ENCODE data around the gene DUSP9. TPM values are rescaled to one million over a fixed set of nuclear protein-coding genes. Genes with fewer than 3 reads are reported as not detected.

DUSP9 gene
- total RNA-seq, 1 donor from 2014 or later: not detected

DNA sequence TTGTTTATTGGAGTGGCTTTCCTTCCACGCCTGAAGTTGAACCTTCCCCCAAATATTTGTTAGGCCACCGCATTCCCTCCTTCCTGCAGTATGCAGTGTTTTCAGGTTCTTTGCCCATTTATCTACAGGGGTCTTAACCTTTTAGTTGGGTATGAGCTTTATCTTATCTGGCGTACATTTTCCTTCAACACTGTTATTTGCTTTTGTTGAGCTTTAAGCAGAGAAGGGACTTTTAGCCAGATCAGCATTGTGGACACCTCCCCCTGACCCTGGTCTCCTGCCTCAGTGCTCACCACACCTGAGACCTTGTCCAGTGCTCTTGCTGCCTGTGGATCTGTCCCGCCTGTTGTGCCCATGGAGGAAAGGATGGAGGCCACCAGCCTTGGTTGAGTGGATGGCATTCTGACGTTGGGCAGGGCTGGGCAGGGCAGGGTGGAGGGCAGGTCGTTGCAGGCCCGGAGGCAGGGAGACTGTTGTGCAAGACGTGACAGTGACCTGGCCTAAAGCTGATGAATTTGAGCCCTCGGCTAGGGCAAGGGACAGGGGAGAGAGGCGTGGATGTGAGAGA is 998 bp upstream of the DUSP9 start:
- H3K27ac Mint-ChIP-seq: no peak overlapping the region
- intact Hi-C loops (cut with micrococcal nuclease): loop anchor here (5.0 to 10.0 kb wide), 2 partner anchors 51 to 704 kb away; partner anchors contain the start of gene CCNQ
- DNase-seq (no peak), ATAC-seq (ENCODE audit: low read depth) (no peak)
- no peak for TF ChIP-seq CTCF (IDR thresholded peaks at IDR 0.05)
- no peak overlapping the region for H3K4me3 Mint-ChIP-seq
- peaks cover 12% of the 10 kb centered on the region for H3K27me3 Mint-ChIP-seq
- no peaks in the 10 kb centered on the region for H3K9me3 Mint-ChIP-seq
- peaks cover 13% of the 10 kb centered on the region for H3K4me1 Mint-ChIP-seq
- ChIA-PET POLR2A (no interaction called here), CTCF (interaction anchor here (0.8 to 0.9 kb wide), 2 partner anchors 35 to 92 kb away, joined by 3 to 4 read pairs; no protein-coding TSS in a partner anchor)
- no peaks in the 10 kb centered on the region for H3K36me3 Mint-ChIP-seq (ENCODE audit: low read depth)

DNA sequence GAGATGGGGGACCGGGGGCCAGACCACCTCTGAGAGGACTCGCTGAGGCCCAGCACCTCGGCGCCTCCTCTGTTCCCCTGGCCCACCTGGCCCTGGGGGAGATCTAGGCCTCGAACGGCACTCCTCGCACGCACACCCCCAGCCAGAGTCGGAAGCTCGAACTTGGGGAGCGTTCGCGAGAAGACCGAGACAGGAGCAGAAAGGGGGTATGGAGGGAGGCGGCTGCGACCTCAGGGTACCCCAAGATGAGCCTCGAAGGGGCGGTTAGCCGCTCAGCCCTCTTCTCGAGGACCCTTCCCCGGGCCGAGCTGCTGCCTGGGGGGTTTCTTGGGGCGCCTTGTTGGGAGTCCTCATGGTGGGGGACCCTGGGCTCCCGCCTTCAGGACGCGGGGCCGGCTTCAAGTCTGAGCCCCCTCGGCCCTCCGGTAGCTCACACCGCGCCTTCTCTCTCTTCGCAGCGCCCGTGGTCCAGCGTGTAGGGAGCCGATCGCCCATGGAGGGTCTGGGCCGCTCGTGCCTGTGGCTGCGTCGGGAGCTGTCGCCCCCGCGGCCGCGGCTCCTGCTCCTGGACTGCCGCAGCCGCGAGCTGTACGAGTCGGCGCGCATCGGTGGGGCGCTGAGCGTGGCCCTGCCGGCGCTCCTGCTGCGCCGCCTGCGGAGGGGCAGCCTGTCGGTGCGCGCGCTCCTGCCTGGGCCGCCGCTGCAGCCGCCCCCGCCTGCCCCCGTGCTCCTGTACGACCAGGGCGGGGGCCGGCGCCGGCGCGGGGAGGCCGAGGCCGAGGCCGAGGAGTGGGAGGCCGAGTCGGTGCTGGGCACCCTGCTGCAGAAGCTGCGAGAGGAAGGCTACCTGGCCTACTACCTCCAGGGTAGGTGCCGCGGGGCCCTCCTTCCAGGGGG is 706 bp downstream of the DUSP9 start:
- intact Hi-C loops (cut with micrococcal nuclease): loop anchor here (2.0 to 10.0 kb wide), 3 partner anchors 15 to 705 kb away; partner anchors contain the start of gene CCNQ
- Mint-ChIP-seq H3K4me3 (no peak overlapping the region), H3K27me3 (peaks cover 7% of the 10 kb centered on the region), H3K9me3 (no peaks in the 10 kb centered on the region), H3K27ac (no peak overlapping the region), H3K4me1 (peaks cover 6% of the 10 kb centered on the region), H3K36me3 (ENCODE audit: low read depth) (no peaks in the 10 kb centered on the region)
- ChIA-PET CTCF (interaction anchor here (1.1 to 3.5 kb wide), 5 partner anchors 11 to 109 kb away, joined by 3 to 13 read pairs (median 4); no protein-coding TSS in a partner anchor), POLR2A (interaction anchor here (0.6 to 0.8 kb wide), 2 partner anchors 20 to 38 kb away, joined by 3 to 4 read pairs; no protein-coding TSS in a partner anchor)
- TF ChIP-seq CTCF (IDR thresholded peaks at IDR 0.05): no peak
- ATAC-seq (ENCODE audit: low read depth): no peak
- no peak for DNase-seq

DNA sequence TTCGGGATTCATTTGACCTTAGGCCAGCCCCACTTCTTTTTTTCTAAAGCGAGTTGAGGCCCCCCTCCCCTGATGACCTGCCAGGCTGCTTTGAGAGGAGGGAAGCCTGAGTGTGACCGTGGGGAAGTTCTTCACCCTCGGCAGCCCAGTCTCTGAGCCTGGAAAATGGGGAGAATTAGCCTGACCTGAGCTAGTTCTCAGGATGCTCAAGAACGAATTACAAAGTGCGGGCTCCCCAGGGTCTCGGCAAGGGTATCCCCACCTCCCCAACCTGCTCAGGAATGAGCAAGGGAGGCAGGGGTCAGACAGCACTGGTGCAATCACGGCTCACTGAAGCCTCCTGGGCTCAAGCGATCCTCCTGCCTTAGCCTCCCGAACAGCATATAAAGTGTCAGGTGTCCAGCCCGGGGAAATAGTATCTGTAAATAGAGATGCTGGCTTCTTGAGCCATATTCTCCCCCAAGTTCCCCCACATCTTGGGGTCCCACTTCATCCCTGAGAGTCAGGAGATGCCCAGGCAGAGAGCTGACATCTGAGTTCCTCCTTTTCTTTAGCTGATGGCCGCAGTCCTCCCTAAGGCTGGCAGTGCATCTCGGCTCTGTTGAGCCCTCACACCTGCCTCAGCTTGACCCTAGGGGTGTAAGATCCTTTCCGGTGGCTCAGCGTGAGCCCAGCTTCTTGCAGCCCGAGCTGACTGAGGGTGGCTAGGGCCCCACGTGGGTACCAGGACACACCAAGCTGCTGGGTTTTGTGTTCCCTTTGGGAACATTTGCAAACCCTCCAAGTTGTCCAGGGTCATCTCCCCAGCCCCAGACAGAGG is 1.6 kb downstream of the DUSP9 start:
- Mint-ChIP-seq H3K4me3 (no peak overlapping the region), H3K27ac (no peak overlapping the region), H3K36me3 (ENCODE audit: low read depth) (no peaks in the 10 kb centered on the region), H3K27me3 (peaks cover 2% of the 10 kb centered on the region), H3K4me1 (peaks cover under 1% of the 10 kb centered on the region), H3K9me3 (no peaks in the 10 kb centered on the region)
- intact Hi-C loops (cut with micrococcal nuclease): loop anchor here (1.0 to 10.0 kb wide), 5 partner anchors 14 to 706 kb away; partner anchors contain the start of gene CCNQ
- no peak for DNase-seq
- ATAC-seq (ENCODE audit: low read depth): no peak
- ChIA-PET CTCF (interaction anchor here (1.2 to 3.5 kb wide), 4 partner anchors 10 to 110 kb away, joined by 3 to 13 read pairs (median 4); no protein-coding TSS in a partner anchor), POLR2A (no interaction called here)
- TF ChIP-seq CTCF (IDR thresholded peaks at IDR 0.05): no peak

DNA sequence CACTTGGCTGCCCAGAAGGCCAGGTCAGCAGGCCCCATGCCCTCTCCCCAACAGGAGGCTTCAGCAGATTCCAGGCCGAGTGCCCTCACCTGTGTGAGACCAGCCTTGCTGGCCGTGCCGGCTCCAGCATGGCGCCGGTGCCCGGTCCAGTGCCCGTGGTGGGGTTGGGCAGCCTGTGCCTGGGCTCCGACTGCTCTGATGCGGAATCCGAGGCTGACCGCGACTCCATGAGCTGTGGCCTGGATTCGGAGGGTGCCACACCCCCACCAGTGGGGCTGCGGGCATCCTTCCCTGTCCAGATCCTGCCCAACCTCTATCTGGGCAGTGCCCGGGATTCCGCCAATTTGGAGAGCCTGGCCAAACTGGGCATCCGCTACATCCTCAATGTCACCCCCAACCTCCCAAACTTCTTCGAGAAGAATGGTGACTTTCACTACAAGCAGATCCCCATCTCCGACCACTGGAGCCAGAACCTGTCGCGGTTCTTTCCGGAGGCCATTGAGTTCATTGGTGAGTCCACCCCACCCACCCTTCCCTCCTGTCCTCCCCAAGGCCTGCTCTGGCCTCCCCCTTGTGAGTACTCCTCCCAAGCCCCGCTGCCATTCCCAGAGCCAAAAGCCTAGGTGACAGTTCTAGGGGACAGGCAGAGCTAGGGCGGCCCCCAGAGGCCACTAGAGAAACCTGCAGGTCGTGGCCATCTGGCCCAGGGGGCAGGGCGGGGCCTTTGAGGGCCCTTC is 2.3 kb downstream of the DUSP9 start:
- H3K27me3 Mint-ChIP-seq: peaks cover 1% of the 10 kb centered on the region
- POLR2A ChIA-PET: no interaction called here
- no peak overlapping the region for H3K4me3 Mint-ChIP-seq
- TF ChIP-seq CTCF (IDR thresholded peaks at IDR 0.05): no peak
- no peak overlapping the region for H3K27ac Mint-ChIP-seq
- intact Hi-C loops (cut with micrococcal nuclease): loop anchor here (1.0 to 10.0 kb wide), 5 partner anchors 13 to 707 kb away; partner anchors contain the start of gene CCNQ
- no peaks in the 10 kb centered on the region for H3K36me3 Mint-ChIP-seq (ENCODE audit: low read depth)
- H3K9me3 Mint-ChIP-seq: no peaks in the 10 kb centered on the region
- H3K4me1 Mint-ChIP-seq: no peaks in the 10 kb centered on the region
- CTCF ChIA-PET: interaction anchor here (1.1 to 3.5 kb wide), 4 partner anchors 10 to 111 kb away, joined by 3 to 13 read pairs (median 4); no protein-coding TSS in a partner anchor
- peak; percentile 80 for ATAC-seq (ENCODE audit: low read depth)
- no peak for DNase-seq
